Right cardiac atrium (tissue), 5 donors: Measurements from ENCODE around the gene ARHGEF33. TPM values are rescaled to one million over a fixed set of nuclear protein-coding genes. Genes with fewer than 3 reads are reported as not detected.

ENCODE experiments used
- ATAC-seq, 2 donors: fragments of 200-7000 bp; cut with Tn5 transposase; one replicate each; pipeline versions ENCODE4 v1.8.0 to v1.9.1; 2020; ENCODE audit warnings: moderate library complexity in 2 of 2, mild to moderate bottlenecking in 1 of 2
- DNase-seq, 3 donors: peaks; one replicate each; pipeline ENCODE4 v3.0.0-alpha.2; 2020
- H3K27ac ChIP-seq: one replicate; pipeline ENCODE4 v1.5.1; 2013; ENCODE audit warnings: mild to moderate bottlenecking, low read length, control low read depth, moderate library complexity
- H3K27me3 ChIP-seq: one replicate; pipeline ENCODE4 v1.6.1; 2013; ENCODE audit not compliant: control insufficient read depth, insufficient read depth
- H3K4me1 ChIP-seq: one replicate; pipeline ENCODE4 v1.6.1; 2013; ENCODE audit warnings: low read length; ENCODE audit not compliant: control insufficient read depth, insufficient read depth
- H3K4me3 ChIP-seq: one replicate; pipeline ENCODE4 v1.5.1; 2013; ENCODE audit warnings: low read length, control low read depth
- H3K9me3 ChIP-seq: one replicate; pipeline ENCODE4 v1.6.1; 2013; ENCODE audit warnings: low read length; ENCODE audit not compliant: control insufficient read depth
- whole genome bisulfite sequencing: extraction: QIAGEN DNeasy Blood & Tissue Kit; methylation state at CpG from one replicate; pipeline ENCODE4 v1.1.7; 2013; 5-methylcytosine and 5-hydroxymethylcytosine counted together
- intact Hi-C, 4 donors: fragments of 100-400 bp; cut with DNase I; formaldehyde crosslinking; loops; one replicate each; pipeline versions ENCODE4 v1.11.0 to v1.14.0; 2022 to 2023
- polyA plus RNA-seq: library from polyadenylated mRNA; stranded (reverse); fragments of 200-250 nt; gene quantifications from one replicate; pipeline ENCODE4 v1.2.3, GENCODE V29; 2013
- total RNA-seq, 4 donors: library from RNA; stranded (reverse); fragmentation: NEBNext Ultra II Directional; extraction: Animal tissue kit (Norgen Biotek cat#: 25700); gene quantifications; one replicate each; pipeline ENCODE4 v1.2.1, GENCODE V29; 2021
- donor health status: healthy with polysubstance abuse.
- donor health status: DM: no; HTN: yes; CAD: no.
- donor health status: DM: no; HTN: no; CAD: no.
- donor health status: DM: no; HTN: yes; CAD: no; lungs with severe emphysema.
- donor health status: DM: yes; HTN: yes; CAD: no.

ARHGEF33 gene
- total and polyA plus RNA-seq, 5 donors, result 0.29 to 1.5 (median 0.41) TPM

GRCh38 chr2:38886063-38886462 lies 3.6 kb upstream of the ARHGEF33 start:
- no peaks in the 10 kb centered on the region for H3K9me3 ChIP-seq
- ATAC-seq (no peak), DNase-seq (no peak)
- H3K27ac ChIP-seq, result no peak overlapping the region
- no peaks in the 10 kb centered on the region for H3K27me3 ChIP-seq
- no peak overlapping the region for H3K4me3 ChIP-seq
- intact Hi-C loops, result no loop called here
- no peaks in the 10 kb centered on the region for H3K4me1 ChIP-seq

GRCh38 chr2:38887347-38887746 lies 2.3 kb upstream of the ARHGEF33 start:
- ATAC-seq (no peak), DNase-seq (no peak)
- H3K9me3 ChIP-seq, result no peaks in the 10 kb centered on the region
- intact Hi-C loops, result no loop called here
- 93% methylated on average over 4 of the region's 4 CpGs for WGBS
- no peak overlapping the region for H3K4me3 ChIP-seq
- H3K4me1 ChIP-seq, result no peaks in the 10 kb centered on the region
- no peaks in the 10 kb centered on the region for H3K27me3 ChIP-seq
- H3K27ac ChIP-seq, result no peak overlapping the region

- Histone ChIP-seq H3K27ac (no peak overlapping the region), H3K27me3 (no peaks in the 10 kb centered on the region), H3K9me3 (no peaks in the 10 kb centered on the region), H3K4me3 (no peak overlapping the region), H3K4me1 (no peaks in the 10 kb centered on the region)
- intact Hi-C loops, result no loop called here
- WGBS, result 100% methylated on average over 1 of the region's 1 CpG
- DNase-seq, result no peak
- no peak for ATAC-seq
Measured at GRCh38 chr2:38887902-38888554, 1.6 kb upstream of the ARHGEF33 start.

DNA sequence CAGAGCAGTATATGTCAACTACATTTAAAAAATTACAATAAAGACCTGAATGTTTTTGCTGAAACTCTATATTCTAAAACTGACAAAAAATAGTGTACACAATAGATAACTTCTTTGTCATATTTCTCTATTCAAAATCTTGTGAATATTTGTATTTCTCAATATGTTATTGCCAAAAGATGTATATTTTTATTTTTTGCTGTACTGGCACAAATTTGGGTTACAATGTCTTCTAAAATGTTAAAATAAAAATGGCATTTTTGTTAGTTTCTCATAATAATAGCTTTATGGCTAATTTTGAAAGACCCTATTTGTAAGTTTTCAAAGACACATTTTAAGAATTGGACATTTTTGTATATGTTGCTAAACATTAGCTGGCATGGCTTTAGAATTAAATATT lies 630 bp upstream of the ARHGEF33 start:
- DNase-seq, result no peak
- Histone ChIP-seq H3K9me3 (no peaks in the 10 kb centered on the region), H3K27ac (no peak overlapping the region), H3K4me3 (no peak overlapping the region), H3K4me1 (no peaks in the 10 kb centered on the region), H3K27me3 (no peaks in the 10 kb centered on the region)
- no peak for ATAC-seq
- intact Hi-C loops, result no loop called here

DNA sequence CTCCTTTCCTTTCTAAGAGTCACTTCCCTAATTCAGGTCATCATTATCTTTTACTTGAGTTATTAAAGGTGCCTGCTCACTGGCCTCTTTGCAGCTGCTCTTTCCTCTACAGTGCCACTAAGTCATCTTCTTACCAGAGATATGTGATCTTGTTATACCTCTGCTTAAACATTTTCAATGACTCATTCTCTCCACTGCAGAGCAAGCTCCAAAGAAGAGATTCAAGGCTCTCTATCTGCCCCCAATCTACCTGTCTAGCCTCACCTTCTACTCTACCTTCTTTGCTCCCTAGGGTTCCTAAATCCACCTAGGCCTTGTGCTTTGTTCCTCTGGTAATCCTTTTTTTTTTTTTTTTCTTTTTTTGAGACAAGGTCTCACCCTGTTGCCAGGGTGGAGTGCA lies 3.1 kb downstream of the ARHGEF33 start:
- no peaks in the 10 kb centered on the region for H3K9me3 ChIP-seq
- H3K27ac ChIP-seq, result no peak overlapping the region
- H3K27me3 ChIP-seq, result no peaks in the 10 kb centered on the region
- no peak for DNase-seq
- H3K4me1 ChIP-seq, result no peaks in the 10 kb centered on the region
- H3K4me3 ChIP-seq, result no peak overlapping the region
- no peak for ATAC-seq
- intact Hi-C loops, result no loop called here

GRCh38 chr2:38898256-38898655 lies 8.6 kb downstream of the ARHGEF33 start:
- 85% methylated on average over 5 of the region's 5 CpGs for WGBS
- intact Hi-C loops, result no loop called here
- no peak overlapping the region for H3K4me3 ChIP-seq
- H3K27ac ChIP-seq, result no peak overlapping the region
- ATAC-seq, result no peak
- no peak for DNase-seq
- no peaks in the 10 kb centered on the region for H3K4me1 ChIP-seq
- no peaks in the 10 kb centered on the region for H3K9me3 ChIP-seq
- no peaks in the 10 kb centered on the region for H3K27me3 ChIP-seq

DNA sequence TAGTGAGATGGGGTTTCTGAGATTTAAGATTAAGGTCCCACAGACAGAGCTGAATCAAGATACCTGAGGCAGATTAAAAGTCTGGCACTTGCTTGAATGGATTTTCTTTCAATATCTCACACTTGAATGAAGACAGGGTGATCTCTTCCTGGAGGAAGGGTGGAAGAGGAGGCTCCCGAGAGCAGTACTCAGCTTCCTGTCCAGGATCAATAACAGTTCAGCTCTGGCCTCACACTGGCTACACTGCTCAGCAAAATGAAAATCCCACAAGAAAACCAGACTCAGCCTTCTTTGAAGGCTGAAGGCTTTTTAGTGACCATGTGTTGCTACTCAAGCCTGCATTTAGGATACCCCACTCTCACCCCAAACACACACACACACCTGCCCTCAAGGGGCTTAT lies 11.1 kb downstream of the ARHGEF33 start:
- H3K27ac ChIP-seq, result no peak overlapping the region
- intact Hi-C loops, result no loop called here
- no peaks in the 10 kb centered on the region for H3K9me3 ChIP-seq
- no peaks in the 10 kb centered on the region for H3K4me1 ChIP-seq
- H3K4me3 ChIP-seq, result no peak overlapping the region
- 60% methylated on average over 1 of the region's 1 CpG for WGBS
- DNase-seq (no peak), ATAC-seq (no peak)
- no peaks in the 10 kb centered on the region for H3K27me3 ChIP-seq

DNA sequence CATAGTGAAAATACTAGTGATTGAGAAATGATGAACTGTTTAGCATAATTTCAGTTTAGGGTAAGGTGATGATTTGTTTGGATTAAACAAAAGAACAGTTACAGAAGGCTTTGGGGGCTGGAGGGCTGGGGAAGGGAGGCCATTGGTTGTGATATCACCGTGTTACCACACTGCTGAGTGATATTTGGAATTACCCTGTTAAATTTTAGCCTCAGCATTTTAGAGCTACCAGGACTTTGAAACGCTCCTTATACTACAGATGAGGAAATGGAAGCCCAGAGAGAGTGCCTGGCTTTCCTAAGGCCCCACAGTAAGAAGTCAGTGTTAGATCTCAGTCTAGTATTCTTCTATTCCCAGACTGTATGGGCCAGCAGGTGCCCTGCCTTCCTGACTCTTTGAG lies 15.6 kb downstream of the ARHGEF33 start:
- H3K27ac ChIP-seq, result no peak overlapping the region
- 78% methylated on average over 2 of the region's 2 CpGs for WGBS
- intact Hi-C loops, result no loop called here
- peaks cover 1% of the 10 kb centered on the region for H3K4me1 ChIP-seq
- no peak overlapping the region for H3K4me3 ChIP-seq
- no peaks in the 10 kb centered on the region for H3K27me3 ChIP-seq
- no peaks in the 10 kb centered on the region for H3K9me3 ChIP-seq
- DNase-seq, result no peak
- ATAC-seq, result no peak

GRCh38 chr2:38907242-38907641 lies 17.6 kb downstream of the ARHGEF33 start:
- DNase-seq (no peak), ATAC-seq (no peak)
- intact Hi-C loops, result no loop called here
- Histone ChIP-seq H3K9me3 (no peaks in the 10 kb centered on the region), H3K27ac (no peak overlapping the region), H3K27me3 (no peaks in the 10 kb centered on the region), H3K4me1 (peaks cover 1% of the 10 kb centered on the region), H3K4me3 (no peak overlapping the region)
- 72% methylated on average over 1 of the region's 1 CpG for WGBS

DNA sequence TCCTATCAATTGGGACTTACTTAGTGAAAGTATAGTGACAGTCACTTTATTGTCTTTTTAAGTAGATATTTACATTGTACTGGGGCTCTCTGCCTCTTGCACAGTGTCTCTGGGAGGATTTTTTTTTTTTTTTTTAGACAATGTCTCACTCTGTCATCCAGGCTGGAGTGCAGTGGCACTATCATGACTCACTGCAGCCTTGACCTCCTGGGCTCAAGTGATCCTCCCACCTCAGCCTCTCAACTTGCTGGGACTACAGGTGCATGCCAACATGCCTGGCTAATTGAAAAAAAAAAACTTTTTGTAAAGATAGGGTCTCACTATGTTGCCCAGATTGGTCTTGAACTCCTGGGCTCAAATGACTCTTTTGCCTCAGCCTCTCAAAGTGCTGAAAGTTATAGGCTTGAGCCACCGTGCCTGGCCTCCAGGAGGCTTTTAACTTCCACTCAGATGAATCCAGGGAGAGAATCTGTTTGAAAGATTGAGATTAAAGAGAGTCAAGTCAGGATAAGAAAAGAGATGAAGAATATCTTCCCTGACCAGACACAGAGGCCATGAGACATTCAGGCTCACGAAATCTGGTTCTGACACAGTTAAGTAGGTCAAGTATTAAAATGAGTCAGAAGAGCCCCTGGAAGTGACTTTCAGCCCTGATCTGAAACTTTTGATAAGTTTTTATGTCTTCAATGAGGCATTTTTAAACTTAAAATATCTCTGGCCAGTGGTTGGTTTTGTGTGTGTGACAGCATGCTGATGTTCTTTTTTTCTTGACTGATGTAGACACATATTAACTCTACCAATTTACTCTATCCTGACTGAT lies 18.3 kb downstream of the ARHGEF33 start:
- Histone ChIP-seq H3K4me3 (no peak overlapping the region), H3K9me3 (no peaks in the 10 kb centered on the region), H3K27ac (no peak overlapping the region), H3K27me3 (no peaks in the 10 kb centered on the region), H3K4me1 (peaks cover 1% of the 10 kb centered on the region)
- WGBS, result 73% methylated on average over 2 of the region's 2 CpGs
- intact Hi-C loops, result no loop called here
- DNase-seq (no peak), ATAC-seq (no peak)

DNA sequence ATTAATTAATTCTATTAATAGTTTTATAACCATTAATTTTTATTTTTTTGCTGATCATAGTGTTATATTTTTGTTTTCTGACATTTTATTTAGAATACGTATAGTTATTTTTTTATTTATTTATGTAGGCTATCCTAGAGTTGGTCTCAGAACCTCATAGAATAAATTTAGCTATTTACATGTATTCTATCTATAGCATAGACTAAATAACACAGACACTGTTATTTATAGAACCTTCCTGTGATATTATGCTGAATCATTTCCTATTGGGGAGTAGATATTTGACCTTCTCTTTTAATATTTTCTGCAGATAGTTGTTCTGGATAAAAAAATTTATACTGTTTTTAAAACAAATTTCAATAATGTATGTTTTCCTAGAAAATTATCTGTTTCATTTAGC lies 20.2 kb downstream of the ARHGEF33 start:
- H3K27ac ChIP-seq, result no peak overlapping the region
- H3K27me3 ChIP-seq, result no peaks in the 10 kb centered on the region
- no peak for ATAC-seq
- 90% methylated on average over 1 of the region's 1 CpG for WGBS
- H3K4me1 ChIP-seq, result peaks cover 1% of the 10 kb centered on the region
- H3K9me3 ChIP-seq, result no peaks in the 10 kb centered on the region
- no peak for DNase-seq
- intact Hi-C loops, result no loop called here
- H3K4me3 ChIP-seq, result no peak overlapping the region
